Measurements from ENCODE around the gene ADAMTSL2. TPM values are rescaled to one million over a fixed set of nuclear protein-coding genes. Genes with fewer than 3 reads are reported as not detected.
A peak's percentile ranks its signal among the peaks of the same experiment; 100 is the strongest.
"Not testable (repeated sequence)": the region's sequence is repeated elsewhere in the genome, so short reads cannot be mapped to it uniquely, and the experiment has no call there.

Gene ADAMTSL2
- total RNA-seq, 1 donor from 2014 or later = 2.0 TPM

DNA sequence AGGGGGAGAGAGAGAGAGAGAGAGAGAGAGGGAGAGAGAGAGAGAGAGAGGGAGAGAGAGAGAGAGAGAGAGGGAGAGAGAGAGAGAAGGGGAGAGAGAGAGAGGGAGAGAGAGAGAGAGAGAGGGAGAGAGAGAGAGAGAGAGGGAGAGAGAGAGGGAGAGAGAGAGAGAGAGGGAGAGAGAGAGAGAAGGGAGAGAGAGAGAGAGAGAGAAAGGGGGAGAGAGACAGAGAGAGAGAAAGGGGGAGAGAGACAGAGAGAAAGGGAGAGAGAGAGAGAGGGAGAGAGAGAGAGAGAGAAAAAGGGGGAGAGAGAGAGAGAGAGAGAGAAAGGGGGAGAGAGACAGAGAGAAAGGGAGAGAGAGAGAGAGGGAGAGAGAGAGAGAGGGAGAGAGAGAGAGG lies 29.3 kb downstream of the ADAMTSL2 start:
- H3K27me3 ChIP-seq; H3K4me3 ChIP-seq; H3K4me1 ChIP-seq; DNase-seq (ENCODE audit: extremely low spot score in 2 of 2); intact Hi-C loops (cut with DNase I); H3K36me3 ChIP-seq; H3K27ac ChIP-seq; H3K9me3 ChIP-seq: not testable (repeated sequence)
- TF ChIP-seq, protein P1, sequence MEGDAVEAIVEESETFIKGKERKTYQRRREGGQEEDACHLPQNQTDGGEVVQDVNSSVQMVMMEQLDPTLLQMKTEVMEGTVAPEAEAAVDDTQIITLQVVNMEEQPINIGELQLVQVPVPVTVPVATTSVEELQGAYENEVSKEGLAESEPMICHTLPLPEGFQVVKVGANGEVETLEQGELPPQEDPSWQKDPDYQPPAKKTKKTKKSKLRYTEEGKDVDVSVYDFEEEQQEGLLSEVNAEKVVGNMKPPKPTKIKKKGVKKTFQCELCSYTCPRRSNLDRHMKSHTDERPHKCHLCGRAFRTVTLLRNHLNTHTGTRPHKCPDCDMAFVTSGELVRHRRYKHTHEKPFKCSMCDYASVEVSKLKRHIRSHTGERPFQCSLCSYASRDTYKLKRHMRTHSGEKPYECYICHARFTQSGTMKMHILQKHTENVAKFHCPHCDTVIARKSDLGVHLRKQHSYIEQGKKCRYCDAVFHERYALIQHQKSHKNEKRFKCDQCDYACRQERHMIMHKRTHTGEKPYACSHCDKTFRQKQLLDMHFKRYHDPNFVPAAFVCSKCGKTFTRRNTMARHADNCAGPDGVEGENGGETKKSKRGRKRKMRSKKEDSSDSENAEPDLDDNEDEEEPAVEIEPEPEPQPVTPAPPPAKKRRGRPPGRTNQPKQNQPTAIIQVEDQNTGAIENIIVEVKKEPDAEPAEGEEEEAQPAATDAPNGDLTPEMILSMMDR (IDR thresholded peaks at IDR 0.05) = peak in 1 of 3 experiments; percentile 22

GRCh38 chr9:133564451-133565116 lies 30.1 kb downstream of the ADAMTSL2 start:
- Histone ChIP-seq H3K27me3 (no peaks in the 10 kb centered on the region), H3K27ac (no peak overlapping the region), H3K4me3 (no peak overlapping the region), H3K4me1 (peaks cover 7% of the 10 kb centered on the region), H3K36me3 (no peaks in the 10 kb centered on the region), H3K9me3 (no peaks in the 10 kb centered on the region)
- TF ChIP-seq POLR2AphosphoS5 (IDR thresholded peaks at IDR 0.05; ENCODE audit: insufficient read depth in 1 of 2, low read depth in 1 of 2) (no peak), POLR2A (IDR thresholded peaks at IDR 0.05) (no peak)
- TF ChIP-seq, protein P1 (IDR thresholded peaks at IDR 0.05) = peak in 1 of 3 experiments; percentile 15
- no peak for DNase-seq (ENCODE audit: extremely low spot score in 2 of 2)
- intact Hi-C loops (cut with DNase I) = no loop called here

DNA sequence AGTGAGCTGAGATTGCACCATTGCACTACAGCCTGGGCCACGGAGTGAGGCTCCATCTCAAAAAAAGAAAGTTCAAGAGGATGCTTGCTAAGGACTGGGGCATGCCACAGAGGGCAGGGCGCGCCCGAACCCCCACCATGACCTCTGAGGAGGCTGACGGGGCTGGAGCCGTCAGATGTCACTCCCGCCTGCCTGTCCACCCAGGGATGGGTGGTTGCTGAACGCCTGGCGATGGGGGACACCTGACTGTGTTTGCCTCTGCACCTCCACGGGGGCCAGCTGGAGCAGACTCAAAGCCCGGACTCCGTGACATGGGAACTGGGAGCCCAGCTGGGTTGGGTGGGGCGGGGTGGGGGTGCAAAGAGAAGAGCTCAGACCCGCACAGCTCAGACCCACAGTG lies 31.9 kb downstream of the ADAMTSL2 start:
- intact Hi-C loops (cut with DNase I) = no loop called here
- Histone ChIP-seq H3K27ac (no peak overlapping the region), H3K9me3 (no peaks in the 10 kb centered on the region), H3K4me3 (no peak overlapping the region), H3K4me1 (peaks cover 7% of the 10 kb centered on the region), H3K36me3 (no peaks in the 10 kb centered on the region), H3K27me3 (no peaks in the 10 kb centered on the region)
- TF ChIP-seq POLR2A (IDR thresholded peaks at IDR 0.05) (no peak), POLR2AphosphoS5 (IDR thresholded peaks at IDR 0.05; ENCODE audit: insufficient read depth in 1 of 2, low read depth in 1 of 2) (no peak)
- TF ChIP-seq, protein P1 (IDR thresholded peaks at IDR 0.05) = no peak
- no peak for DNase-seq (ENCODE audit: extremely low spot score in 2 of 2)

- intact Hi-C loops (cut with DNase I) = no loop called here
- H3K27ac ChIP-seq = no peak overlapping the region
- no peak for TF ChIP-seq POLR2AphosphoS5 (IDR thresholded peaks at IDR 0.05; ENCODE audit: insufficient read depth in 1 of 2, low read depth in 1 of 2)
- TF ChIP-seq POLR2A (IDR thresholded peaks at IDR 0.05) = no peak
- TF ChIP-seq, protein P1 (IDR thresholded peaks at IDR 0.05) = no peak
- H3K27me3 ChIP-seq = no peaks in the 10 kb centered on the region
- no peaks in the 10 kb centered on the region for H3K9me3 ChIP-seq
- DNase-seq (ENCODE audit: extremely low spot score in 2 of 2) = no peak
- no peaks in the 10 kb centered on the region for H3K36me3 ChIP-seq
- H3K4me3 ChIP-seq = no peak overlapping the region
- H3K4me1 ChIP-seq = peaks cover 7% of the 10 kb centered on the region
Measured at GRCh38 chr9:133566817-133567216, 32.3 kb downstream of the ADAMTSL2 start.

DNA sequence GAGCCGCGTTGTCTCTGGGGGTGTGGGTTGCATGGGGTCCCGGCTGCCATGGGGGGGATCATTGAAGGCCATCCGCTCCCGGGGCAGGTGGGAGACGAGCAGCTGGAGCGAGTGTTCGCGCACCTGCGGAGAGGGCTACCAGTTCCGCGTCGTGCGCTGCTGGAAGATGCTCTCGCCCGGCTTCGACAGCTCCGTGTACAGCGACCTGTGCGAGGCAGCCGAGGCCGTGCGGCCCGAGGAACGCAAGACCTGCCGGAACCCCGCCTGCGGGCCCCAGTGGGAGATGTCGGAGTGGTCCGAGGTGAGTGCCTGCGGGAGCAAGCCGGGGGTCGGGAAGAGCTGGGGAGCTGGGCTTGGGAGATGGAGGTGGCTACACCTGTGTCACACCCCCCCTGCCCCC lies 33.7 kb downstream of the ADAMTSL2 start:
- DNase-seq (ENCODE audit: extremely low spot score in 2 of 2) = no peak
- TF ChIP-seq, protein P1 (IDR thresholded peaks at IDR 0.05) = no peak
- TF ChIP-seq POLR2A (IDR thresholded peaks at IDR 0.05) (no peak), POLR2AphosphoS5 (IDR thresholded peaks at IDR 0.05; ENCODE audit: insufficient read depth in 1 of 2, low read depth in 1 of 2) (no peak)
- Histone ChIP-seq H3K36me3 (no peaks in the 10 kb centered on the region), H3K27me3 (no peaks in the 10 kb centered on the region), H3K4me1 (peaks cover 13% of the 10 kb centered on the region), H3K9me3 (no peaks in the 10 kb centered on the region), H3K4me3 (no peak overlapping the region), H3K27ac (no peak overlapping the region)
- intact Hi-C loops (cut with DNase I) = loop anchor here (2.0 kb wide), 1 partner anchor 19 kb away; no protein-coding TSS in a partner anchor

All from vagina (tissue), 2 donors.